CD14-positive monocyte (primary cell): Measurements from ENCODE around the gene TMEM220. TPM values are rescaled to one million over a fixed set of nuclear protein-coding genes. Genes with fewer than 3 reads are reported as not detected.

Experiments used
- DNase-seq, 3 donors: peaks; one replicate each; pipeline ENCODE4 v3.0.0-alpha.2; 2011 to 2022
- H2AFZ ChIP-seq: 2 replicates; pipeline ENCODE4 v1.6.0; 2012; ENCODE audit warnings: mild to moderate bottlenecking, low read depth, low read length, inconsistent platforms; ENCODE audit not compliant: insufficient read depth, poor library complexity, severe bottlenecking
- H3K27ac ChIP-seq, 2 donors: 1 replicate in 1 of 2; 2 replicates in 1 of 2; pipeline ENCODE4 v1.5.1; 2012 to 2013; ENCODE audit warnings: low read length in 2 of 2, control low read depth in 1 of 2, inconsistent platforms in 1 of 2, low read depth in 1 of 2, mild to moderate bottlenecking in 1 of 2
- H3K27me3 ChIP-seq, 2 donors: one replicate each; pipeline versions ENCODE4 v1.6.0 to v1.6.1; 2011 to 2013; ENCODE audit warnings: low read length in 2 of 2; ENCODE audit not compliant: control insufficient read depth in 2 of 2, insufficient read depth in 2 of 2
- H3K36me3 ChIP-seq, 2 donors: replicated peaks in 1 of 2; 1 replicate in 1 of 2; 2 replicates in 1 of 2; pipeline versions ENCODE4 v1.5.1 to v1.6.1; 2012 to 2013; ENCODE audit warnings: low read length in 2 of 2, control low read depth in 1 of 2, inconsistent platforms in 1 of 2, mild to moderate bottlenecking in 1 of 2; ENCODE audit not compliant: insufficient read depth in 2 of 2, control insufficient read depth in 1 of 2
- H3K4me1 ChIP-seq, 2 donors: 1 replicate in 1 of 2; 2 replicates in 1 of 2; pipeline versions ENCODE4 v1.5.1 to v1.6.1; 2012 to 2013; ENCODE audit warnings: low read length in 2 of 2, control low read depth in 1 of 2, inconsistent platforms in 1 of 2, mild to moderate bottlenecking in 1 of 2, moderate library complexity in 1 of 2; ENCODE audit not compliant: insufficient read depth in 2 of 2, control insufficient read depth in 1 of 2
- H3K4me2 ChIP-seq: replicated peaks from 2 replicates; pipeline ENCODE3; 2012; ENCODE audit warnings: low read length, moderate library complexity, mild to moderate bottlenecking; ENCODE audit not compliant: poor library complexity, severe bottlenecking; ENCODE audit errors: extremely low read depth
- H3K4me3 ChIP-seq, 3 experiments: fragments of 200-600 bp in 1 of 3; sonication (generic) in 1 of 3; replicated peaks in 1 of 3; 1 replicate in 2 of 3; 2 replicates in 1 of 3; pipeline ENCODE4 v1.5.1; 2011 to 2013; ENCODE audit warnings: low read length in 3 of 3, mild to moderate bottlenecking in 3 of 3, control low read depth in 2 of 3, low read depth in 2 of 3, inconsistent platforms in 1 of 3, moderate library complexity in 1 of 3
- H3K79me2 ChIP-seq: 2 replicates; pipeline ENCODE4 v1.6.0; 2012; ENCODE audit warnings: mild to moderate bottlenecking, control low read depth, inconsistent platforms, low read length, moderate library complexity; ENCODE audit not compliant: insufficient read depth
- H3K9ac ChIP-seq: 2 replicates; pipeline ENCODE4 v1.6.0; 2017; ENCODE audit warnings: low read length, mild to moderate bottlenecking; ENCODE audit not compliant: insufficient read depth, poor library complexity, severe bottlenecking
- H3K9me3 ChIP-seq, 2 donors: replicated peaks in 1 of 2; 1 replicate in 1 of 2; 2 replicates in 1 of 2; pipeline versions ENCODE4 v1.5.1 to v1.6.1; 2012 to 2013; ENCODE audit warnings: low read length in 2 of 2, control low read depth in 1 of 2; ENCODE audit not compliant: control insufficient read depth in 1 of 2, insufficient read depth in 1 of 2
- H4K20me1 ChIP-seq: 2 replicates; pipeline ENCODE4 v1.6.0; 2012; ENCODE audit warnings: mild to moderate bottlenecking, low read length, control low read depth, moderate library complexity; ENCODE audit not compliant: insufficient read depth
- H3K27ac Mint-ChIP-seq, 7 donors: one replicate each; pipeline ENCODE4 v1.8.0; 2020; ENCODE audit warnings: mild to moderate bottlenecking in 7 of 7, mixed read lengths in 7 of 7, moderate library complexity in 6 of 7, inconsistent platforms in 2 of 7
- H3K27me3 Mint-ChIP-seq, 3 donors: one replicate each; pipeline ENCODE4 v1.8.0; 2021 to 2022; ENCODE audit warnings: low read depth in 3 of 3, mild to moderate bottlenecking in 3 of 3, mixed read lengths in 3 of 3, moderate library complexity in 3 of 3, inconsistent platforms in 1 of 3
- H3K36me3 Mint-ChIP-seq, 2 donors: one replicate each; pipeline ENCODE4 v1.8.0; 2020; ENCODE audit warnings: mixed read lengths in 2 of 2, inconsistent platforms in 1 of 2, mild to moderate bottlenecking in 1 of 2
- H3K4me1 Mint-ChIP-seq: one replicate; pipeline ENCODE4 v1.8.0; 2020; ENCODE audit warnings: mild to moderate bottlenecking, mixed read lengths
- H3K4me3 Mint-ChIP-seq, 2 donors: one replicate each; pipeline ENCODE4 v1.8.0; 2020; ENCODE audit warnings: mild to moderate bottlenecking in 2 of 2, mixed read lengths in 2 of 2, moderate library complexity in 1 of 2
- H3K9me3 Mint-ChIP-seq, 7 donors: one replicate each; pipeline ENCODE4 v1.8.0; 2020 to 2022; ENCODE audit warnings: mixed read lengths in 7 of 7, mild to moderate bottlenecking in 6 of 7, moderate library complexity in 6 of 7, inconsistent platforms in 2 of 7
- CTCF ChIP-seq: fragments of 200-600 bp; IDR thresholded peaks from one replicate; pipeline ENCODE4 v1.8.0; 2022; ENCODE audit warnings: antibody characterized with exemption, mild to moderate bottlenecking
- WGBS: methylation state at CpG from one replicate; pipeline ENCODE4 v1.1.5; 2013; ENCODE audit warnings: missing lambda C conversion rate; ENCODE audit not compliant: insufficient coverage; 5-methylcytosine and 5-hydroxymethylcytosine counted together
- intact Hi-C, 2 donors: fragments of 100-400 bp; cut with micrococcal nuclease; formaldehyde crosslinking; loops; one replicate each; pipeline versions ENCODE4 v1.15.0 to v1.15.1; 2023
- polyA plus RNA-seq, 3 donors: library from polyadenylated mRNA; depleted of rRNA in 1 of 3; unstranded in 2 of 3; stranded (reverse) in 1 of 3; fragments of 300-500 nt in 2 of 3; fragments of >200 nt in 1 of 3; fragmentation: Illumina TruSeq in 2 of 3; gene quantifications; 1 replicate in 2 of 3; 2 replicates in 1 of 3; pipeline ENCODE4 v1.2.3, GENCODE V29; 2012 to 2021

The TMEM220 gene
- polyA plus RNA-seq, 3 donors = 0.33 to 4.8 (median 1.1) TPM

- Mint-ChIP-seq H3K36me3 (peaks cover 0 to 6% of the 10 kb centered on the region in 2 donors), H3K4me1 (peaks cover 21% of the 10 kb centered on the region), H3K27ac (peak overlapping the region in 2 of 7 donors; percentile 25 to 75), H3K27me3 (peaks cover 0 to 1% (median 0%) of the 10 kb centered on the region in 3 donors), H3K4me3 (no peak overlapping the region), H3K9me3 (peaks cover 6 to 14% (median 12%) of the 10 kb centered on the region in 7 donors)
- H3K36me3 ChIP-seq = no peaks in the 10 kb centered on the region
- peaks cover 0 to 9% of the 10 kb centered on the region in 2 donors for H3K9me3 ChIP-seq
- TF ChIP-seq CTCF = peak; percentile 98
- no peak overlapping the region for H3K27ac ChIP-seq
- no peak overlapping the region for H3K4me2 ChIP-seq
- H3K9ac ChIP-seq = no peak overlapping the region
- no peak overlapping the region for H3K4me3 ChIP-seq
- H3K27me3 ChIP-seq = no peaks in the 10 kb centered on the region
- intact Hi-C loops = loop anchor here in 1 of 2 donors (2.0 kb wide), 1 partner anchor 72 kb away; no protein-coding TSS in a partner anchor
- peak; percentile 33 to 60 (median 48) for DNase-seq
- 39% methylated on average over 6 of the region's 9 CpGs for WGBS
- no peaks in the 10 kb centered on the region for H4K20me1 ChIP-seq
- H3K79me2 ChIP-seq = no peaks in the 10 kb centered on the region
- peak overlapping the region; percentile 46 for H2AFZ ChIP-seq
- peaks cover 4 to 12% of the 10 kb centered on the region in 2 donors for H3K4me1 ChIP-seq
Measured at GRCh38 chr17:10772425-10773380, 42.9 kb upstream of the TMEM220 start.

- H3K9me3 Mint-ChIP-seq = peaks cover 6 to 16% (median 12%) of the 10 kb centered on the region in 7 donors
- Histone ChIP-seq H3K36me3 (no peaks in the 10 kb centered on the region), H4K20me1 (no peaks in the 10 kb centered on the region), H3K79me2 (no peaks in the 10 kb centered on the region), H3K9me3 (peaks cover 0 to 9% of the 10 kb centered on the region in 2 donors), H3K27ac (no peak overlapping the region), H3K27me3 (no peaks in the 10 kb centered on the region), H3K4me3 (no peak overlapping the region), H3K9ac (no peak overlapping the region), H3K4me2 (no peak overlapping the region), H2AFZ (no peak overlapping the region), H3K4me1 (peaks cover under 1 to 3% of the 10 kb centered on the region in 2 donors)
- H3K4me1 Mint-ChIP-seq = peaks cover 7% of the 10 kb centered on the region
- H3K27me3 Mint-ChIP-seq = peaks cover 0 to 1% (median 0%) of the 10 kb centered on the region in 3 donors
- DNase-seq = no peak
- no peak overlapping the region for H3K27ac Mint-ChIP-seq
- no peak for TF ChIP-seq CTCF
- WGBS = 80% methylated on average over 1 of the region's 2 CpGs
- no peak overlapping the region for H3K4me3 Mint-ChIP-seq
- intact Hi-C loops = no loop called here
- H3K36me3 Mint-ChIP-seq = peaks cover 0 to 6% of the 10 kb centered on the region in 2 donors
Measured at GRCh38 chr17:10771148-10771547, 41.3 kb upstream of the TMEM220 start.
